ENCODE measurements around the gene ZNRF4.

The ZNRF4 gene

GRCh38 chr19:5407356-5407755 lies 47.9 kb upstream of the ZNRF4 start:
- no peaks in the 10 kb centered on the region for H3K9me3 ChIP-seq (ENCODE audit: insufficient read depth, low read depth, low read length)

GRCh38 chr19:5417495-5418436 lies 37.5 kb upstream of the ZNRF4 start:
- Histone ChIP-seq H3K9ac (ENCODE audit: low read depth, low read length, poor library complexity, severe bottlenecking) (no peak overlapping the region), H3K27me3 (ENCODE audit: insufficient read depth, low read length, poor library complexity, severe bottlenecking) (no peaks in the 10 kb centered on the region), H3K4me2 (ENCODE audit: low read depth, low read length, poor library complexity, severe bottlenecking) (no peak overlapping the region), H3F3A (ENCODE audit: low read depth) (no peaks in the 10 kb centered on the region), H3K9me3 (ENCODE audit: insufficient read depth, low read depth, low read length) (no peaks in the 10 kb centered on the region), H2AFZ (ENCODE audit: low read length) (no peak overlapping the region), H3K36me3 (ENCODE audit: insufficient read depth, low read length) (no peaks in the 10 kb centered on the region), H3K9me2 (replicated peaks; ENCODE audit: low read depth, low read length) (no peaks in the 10 kb centered on the region), H3K79me2 (ENCODE audit: insufficient read depth, low read length) (no peaks in the 10 kb centered on the region), H4K20me1 (ENCODE audit: insufficient read depth, low read length, poor library complexity, severe bottlenecking) (no peaks in the 10 kb centered on the region), H3K4me3 (ENCODE audit: low read length, poor library complexity, severe bottlenecking) (no peak overlapping the region), H3K4me1 (ENCODE audit: insufficient read depth, low read length, poor library complexity, severe bottlenecking) (no peaks in the 10 kb centered on the region)
- no peak for TF ChIP-seq EZH2phosphoT487 (IDR thresholded peaks at IDR 0.05; ENCODE audit: borderline replicate concordance)
- no peak for TF ChIP-seq CTCF (conservative IDR thresholded peaks at IDR 0.05; ENCODE audit: low read length)

More at GRCh38 chr19:5407356-5407755, 47.9 kb upstream of the ZNRF4 start:
- no peaks in the 10 kb centered on the region for H4K20me1 ChIP-seq (ENCODE audit: insufficient read depth, low read length, poor library complexity, severe bottlenecking)
- H3K9me2 ChIP-seq (replicated peaks; ENCODE audit: low read depth, low read length), result no peaks in the 10 kb centered on the region
- no peaks in the 10 kb centered on the region for H3K4me1 ChIP-seq (ENCODE audit: insufficient read depth, low read length, poor library complexity, severe bottlenecking)
- H3F3A ChIP-seq (ENCODE audit: low read depth), result no peaks in the 10 kb centered on the region
- H3K79me2 ChIP-seq (ENCODE audit: insufficient read depth, low read length), result no peaks in the 10 kb centered on the region
- H3K4me3 ChIP-seq (ENCODE audit: low read length, poor library complexity, severe bottlenecking), result no peak overlapping the region
- TF ChIP-seq CTCF (conservative IDR thresholded peaks at IDR 0.05; ENCODE audit: low read length) (no peak), EZH2phosphoT487 (IDR thresholded peaks at IDR 0.05; ENCODE audit: borderline replicate concordance) (no peak)
- no peak overlapping the region for H3K9ac ChIP-seq (ENCODE audit: low read depth, low read length, poor library complexity, severe bottlenecking)
- no peak overlapping the region for H2AFZ ChIP-seq (ENCODE audit: low read length)
- H3K36me3 ChIP-seq (ENCODE audit: insufficient read depth, low read length), result no peaks in the 10 kb centered on the region
- no peak overlapping the region for H3K4me2 ChIP-seq (ENCODE audit: low read depth, low read length, poor library complexity, severe bottlenecking)
- no peaks in the 10 kb centered on the region for H3K27me3 ChIP-seq (ENCODE audit: insufficient read depth, low read length, poor library complexity, severe bottlenecking)

- H3K36me3 ChIP-seq (ENCODE audit: insufficient read depth, low read length), result no peaks in the 10 kb centered on the region
- H3K4me2 ChIP-seq (ENCODE audit: low read depth, low read length, poor library complexity, severe bottlenecking), result no peak overlapping the region
- no peak overlapping the region for H3K4me3 ChIP-seq (ENCODE audit: low read length, poor library complexity, severe bottlenecking)
- no peaks in the 10 kb centered on the region for H3K27me3 ChIP-seq (ENCODE audit: insufficient read depth, low read length, poor library complexity, severe bottlenecking)
- no peaks in the 10 kb centered on the region for H3F3A ChIP-seq (ENCODE audit: low read depth)
- TF ChIP-seq CTCF (conservative IDR thresholded peaks at IDR 0.05; ENCODE audit: low read length) (no peak), EZH2phosphoT487 (IDR thresholded peaks at IDR 0.05; ENCODE audit: borderline replicate concordance) (no peak)
- H3K9me2 ChIP-seq (replicated peaks; ENCODE audit: low read depth, low read length), result no peaks in the 10 kb centered on the region
- no peak overlapping the region for H3K9ac ChIP-seq (ENCODE audit: low read depth, low read length, poor library complexity, severe bottlenecking)
- no peaks in the 10 kb centered on the region for H3K4me1 ChIP-seq (ENCODE audit: insufficient read depth, low read length, poor library complexity, severe bottlenecking)
- no peaks in the 10 kb centered on the region for H3K79me2 ChIP-seq (ENCODE audit: insufficient read depth, low read length)
- H4K20me1 ChIP-seq (ENCODE audit: insufficient read depth, low read length, poor library complexity, severe bottlenecking), result no peaks in the 10 kb centered on the region
- H3K9me3 ChIP-seq (ENCODE audit: insufficient read depth, low read depth, low read length), result no peaks in the 10 kb centered on the region
- H2AFZ ChIP-seq (ENCODE audit: low read length), result no peak overlapping the region
Measured at GRCh38 chr19:5418677-5419076, 36.5 kb upstream of the ZNRF4 start.
